ENCODE measurements around the gene NLRP1. TPM values are rescaled to one million over a fixed set of nuclear protein-coding genes. Genes with fewer than 3 reads are reported as not detected.

Gene NLRP1
- total and polyA plus RNA-seq, 7 donors, result 2.7 to 5.7 (median 3.4) TPM

GRCh38 chr17:5513628-5514027 lies 70.7 kb downstream of the NLRP1 start:
- Histone ChIP-seq H3K9me3 (no peaks in the 10 kb centered on the region), H3K27me3 (ENCODE audit: insufficient read depth in 3 of 3, low read length in 2 of 3) (no peaks in the 10 kb centered on the region), H3K4me1 (peaks cover 8% of the 10 kb centered on the region), H3K36me3 (ENCODE audit: insufficient read depth in 1 of 2, low read depth in 1 of 2) (no peaks in the 10 kb centered on the region), H3K4me3 (no peak overlapping the region), H3K27ac (no peak overlapping the region)
- TF ChIP-seq CTCF (IDR thresholded peaks at IDR 0.05), result no peak
- WGBS, 3 donors, result 77 to 81% (median 78%) methylated on average over 7 of the region's 7 CpGs
- ATAC-seq (no peak), DNase-seq (no peak)
- intact Hi-C loops (cut with DNase I), result no loop called here

GRCh38 chr17:5511401-5512225 lies 72.7 kb downstream of the NLRP1 start:
- no peaks in the 10 kb centered on the region for H3K36me3 ChIP-seq (ENCODE audit: insufficient read depth in 1 of 2, low read depth in 1 of 2)
- no peak for DNase-seq
- peaks cover 8% of the 10 kb centered on the region for H3K4me1 ChIP-seq
- intact Hi-C loops (cut with DNase I), result no loop called here
- no peaks in the 10 kb centered on the region for H3K27me3 ChIP-seq (ENCODE audit: insufficient read depth in 3 of 3, low read length in 2 of 3)
- WGBS, 3 donors, result 49 to 63% (median 63%) methylated on average over 17 of the region's 17 CpGs
- no peak for ATAC-seq
- no peaks in the 10 kb centered on the region for H3K9me3 ChIP-seq
- TF ChIP-seq CTCF (IDR thresholded peaks at IDR 0.05), result no peak
- H3K27ac ChIP-seq, result no peak overlapping the region
- no peak overlapping the region for H3K4me3 ChIP-seq

GRCh38 chr17:5510771-5511170 lies 73.5 kb downstream of the NLRP1 start:
- Histone ChIP-seq H3K27ac (no peak overlapping the region), H3K4me3 (no peak overlapping the region), H3K36me3 (ENCODE audit: insufficient read depth in 1 of 2, low read depth in 1 of 2) (no peaks in the 10 kb centered on the region), H3K4me1 (no peaks in the 10 kb centered on the region), H3K9me3 (no peaks in the 10 kb centered on the region), H3K27me3 (ENCODE audit: insufficient read depth in 3 of 3, low read length in 2 of 3) (no peaks in the 10 kb centered on the region)
- WGBS, 3 donors, result 84 to 92% (median 85%) methylated on average over 8 of the region's 8 CpGs
- no peak for TF ChIP-seq CTCF (IDR thresholded peaks at IDR 0.05)
- intact Hi-C loops (cut with DNase I), result no loop called here
- ATAC-seq (no peak), DNase-seq (no peak)

- no peak overlapping the region for H3K4me3 ChIP-seq
- TF ChIP-seq CTCF (IDR thresholded peaks at IDR 0.05), result no peak
- 85 to 89% (median 87%) methylated on average over 8 of the region's 8 CpGs for WGBS, 3 donors
- no peak overlapping the region for H3K27ac ChIP-seq
- no peaks in the 10 kb centered on the region for H3K27me3 ChIP-seq (ENCODE audit: insufficient read depth in 3 of 3, low read length in 2 of 3)
- intact Hi-C loops (cut with DNase I), result no loop called here
- no peaks in the 10 kb centered on the region for H3K9me3 ChIP-seq
- no peaks in the 10 kb centered on the region for H3K4me1 ChIP-seq
- no peak for ATAC-seq
- DNase-seq, result no peak
- no peaks in the 10 kb centered on the region for H3K36me3 ChIP-seq (ENCODE audit: insufficient read depth in 1 of 2, low read depth in 1 of 2)
Measured at GRCh38 chr17:5509482-5509881, 74.8 kb downstream of the NLRP1 start.

- Histone ChIP-seq H3K27ac (no peak overlapping the region), H3K27me3 (ENCODE audit: insufficient read depth in 3 of 3, low read length in 2 of 3) (no peaks in the 10 kb centered on the region), H3K4me3 (no peak overlapping the region), H3K9me3 (no peaks in the 10 kb centered on the region), H3K36me3 (ENCODE audit: insufficient read depth in 1 of 2, low read depth in 1 of 2) (no peaks in the 10 kb centered on the region), H3K4me1 (no peaks in the 10 kb centered on the region)
- DNase-seq (no peak), ATAC-seq (no peak)
- 49 to 54% (median 54%) methylated on average over 4 of the region's 4 CpGs for WGBS, 3 donors
- intact Hi-C loops (cut with DNase I), result no loop called here
- TF ChIP-seq CTCF (IDR thresholded peaks at IDR 0.05), result no peak
Measured at GRCh38 chr17:5508810-5509209, 75.5 kb downstream of the NLRP1 start.

Data from psoas muscle (tissue), 8 donors.